ENCODE measurements around the gene FAM131C.

DNA sequence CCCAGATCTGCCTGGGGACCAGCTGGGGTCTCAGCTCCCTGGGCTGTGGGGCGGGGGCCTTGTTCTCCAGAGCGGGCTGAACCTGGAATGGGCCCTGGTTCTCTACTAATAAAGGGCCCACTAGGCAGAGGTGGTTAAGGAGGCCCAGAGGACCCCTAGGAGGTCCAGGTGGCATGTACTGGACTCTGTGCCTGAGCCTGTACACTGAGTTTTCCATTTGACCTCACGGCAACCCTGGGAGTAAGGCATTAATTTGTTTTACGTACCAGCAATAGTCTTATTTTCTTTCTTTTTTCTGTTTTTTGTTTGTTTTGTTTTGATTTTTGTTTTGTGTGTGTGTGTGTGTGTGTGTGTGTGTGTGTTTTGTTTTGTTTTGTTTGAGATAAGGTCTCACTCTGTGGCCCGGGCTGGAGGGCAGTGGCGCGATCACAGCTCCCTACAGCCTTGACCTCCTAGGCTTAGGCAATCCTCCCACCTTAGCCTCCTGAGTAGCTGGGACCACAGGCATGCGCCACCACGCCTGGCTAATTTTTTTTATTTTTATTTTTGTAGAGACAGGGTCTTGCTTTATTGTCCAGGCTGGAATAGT is 19.6 kb upstream of the FAM131C start:
- TF ChIP-seq TAF1 (IDR thresholded peaks at IDR 0.05; ENCODE audit: borderline replicate concordance, low read depth, low read length) = no peak
- no peak for TF ChIP-seq POLR2A (IDR thresholded peaks at IDR 0.05; ENCODE audit: low read depth, low read length)
- no peak for TF ChIP-seq POLR2AphosphoS5 (IDR thresholded peaks at IDR 0.05; ENCODE audit: low read depth, low read length)
